Astrocyte (in vitro differentiated cells and primary cell): ENCODE results near the gene MAN1C1. TPM values are rescaled to one million over a fixed set of nuclear protein-coding genes. Genes with fewer than 3 reads are reported as not detected.

Experiments
- DNase-seq: peaks from one replicate; pipeline ENCODE4 v3.0.0-alpha.2; 2010; ENCODE audit warnings: low read depth
- FAIRE-seq: peaks from 2 replicates; lab custom pipeline; 2011; peaks lifted over from hg19 to GRCh38; lab: Jason Lieb, UNC
- H2AFZ ChIP-seq: 2 replicates; pipeline ENCODE4 v1.6.0; 2012; ENCODE audit warnings: low read depth, low read length, inconsistent platforms
- H3K27ac ChIP-seq: 2 replicates; pipeline ENCODE4 v1.5.1; 2011; ENCODE audit warnings: low read depth, low read length, inconsistent platforms
- H3K27me3 ChIP-seq: 2 replicates; pipeline ENCODE4 v1.6.0; 2011; ENCODE audit warnings: low read length, inconsistent platforms; ENCODE audit not compliant: insufficient read depth
- H3K36me3 ChIP-seq: 2 replicates; pipeline ENCODE4 v1.5.1; 2011; ENCODE audit warnings: low read length, inconsistent platforms; ENCODE audit not compliant: insufficient read depth
- H3K4me1 ChIP-seq: 2 replicates; pipeline ENCODE4 v1.5.1; 2011; ENCODE audit warnings: low read length, inconsistent platforms; ENCODE audit not compliant: insufficient read depth
- H3K4me2 ChIP-seq: 2 replicates; pipeline ENCODE4 v1.6.0; 2012; ENCODE audit warnings: low read length, inconsistent platforms
- H3K4me3 ChIP-seq: 2 replicates; pipeline ENCODE4 v1.5.1; 2011; ENCODE audit warnings: low read depth, mild to moderate bottlenecking, low read length, inconsistent platforms; ENCODE audit not compliant: insufficient read depth
- H3K79me2 ChIP-seq: 2 replicates; pipeline ENCODE4 v1.6.0; 2012; ENCODE audit warnings: mild to moderate bottlenecking, low read length, inconsistent platforms; ENCODE audit not compliant: insufficient read depth
- H3K9ac ChIP-seq: 2 replicates; pipeline ENCODE4 v1.6.0; 2012; ENCODE audit warnings: mild to moderate bottlenecking, low read length, inconsistent platforms
- H3K9me3 ChIP-seq: 2 replicates; pipeline ENCODE4 v1.5.1; 2012; ENCODE audit warnings: low read depth, mild to moderate bottlenecking, low read length, inconsistent platforms; ENCODE audit not compliant: insufficient read depth
- H4K20me1 ChIP-seq: 2 replicates; pipeline ENCODE4 v1.6.0; 2012; ENCODE audit warnings: low read length, inconsistent platforms; ENCODE audit not compliant: insufficient read depth
- H3K27ac Mint-ChIP-seq: one replicate; pipeline ENCODE4 v1.8.0; 2021; ENCODE audit warnings: mild to moderate bottlenecking, mixed read lengths; ENCODE audit not compliant: unreplicated experiment
- H3K27me3 Mint-ChIP-seq: one replicate; pipeline ENCODE4 v1.8.0; 2021; ENCODE audit warnings: low read depth, mixed read lengths; ENCODE audit not compliant: unreplicated experiment
- H3K36me3 Mint-ChIP-seq: one replicate; pipeline ENCODE4 v1.8.0; 2021; ENCODE audit warnings: low read depth, mixed read lengths; ENCODE audit not compliant: unreplicated experiment
- H3K4me1 Mint-ChIP-seq: one replicate; pipeline ENCODE4 v1.8.0; 2021; ENCODE audit warnings: low read depth, mixed read lengths; ENCODE audit not compliant: unreplicated experiment
- H3K4me3 Mint-ChIP-seq: one replicate; pipeline ENCODE4 v1.8.0; 2021; ENCODE audit warnings: mild to moderate bottlenecking, moderate library complexity, mixed read lengths; ENCODE audit not compliant: unreplicated experiment
- H3K9me3 Mint-ChIP-seq: one replicate; pipeline ENCODE4 v1.8.0; 2021; ENCODE audit warnings: mild to moderate bottlenecking, mixed read lengths; ENCODE audit not compliant: unreplicated experiment
- CTCF ChIP-seq: IDR thresholded peaks from 2 replicates; pipeline ENCODE4 v1.5.1; 2011; ENCODE audit warnings: low read depth, mild to moderate bottlenecking, inconsistent platforms, low read length, moderate library complexity; ENCODE audit not compliant: insufficient read depth
- EZH2 ChIP-seq: IDR thresholded peaks from 2 replicates; pipeline ENCODE4 v1.6.1; 2012; ENCODE audit warnings: mild to moderate bottlenecking, low read length, inconsistent platforms; ENCODE audit not compliant: insufficient read depth
- total RNA-seq: library from RNA; stranded (reverse); gene quantifications from 2 replicates; pipeline ENCODE4 v1.2.1, GENCODE V29; 2021

MAN1C1 gene
- total RNA-seq, 1 donor from 2014 or later = 0.86 TPM

- Histone ChIP-seq H4K20me1 (no peaks in the 10 kb centered on the region), H3K27me3 (peaks cover 11% of the 10 kb centered on the region), H3K27ac (no peak overlapping the region), H3K4me3 (no peak overlapping the region), H2AFZ (no peak overlapping the region), H3K4me2 (no peak overlapping the region), H3K36me3 (no peaks in the 10 kb centered on the region), H3K9ac (no peak overlapping the region), H3K79me2 (no peaks in the 10 kb centered on the region), H3K9me3 (no peaks in the 10 kb centered on the region), H3K4me1 (no peaks in the 10 kb centered on the region)
- Mint-ChIP-seq H3K27me3 (peaks cover 12% of the 10 kb centered on the region), H3K36me3 (no peaks in the 10 kb centered on the region), H3K27ac (no peak overlapping the region), H3K9me3 (no peaks in the 10 kb centered on the region), H3K4me3 (no peak overlapping the region), H3K4me1 (peaks cover 3% of the 10 kb centered on the region)
- TF ChIP-seq CTCF (no peak), EZH2 (no peak)
- DNase-seq (no peak), FAIRE-seq (no peak)
Measured at GRCh38 chr1:25664357-25665199, 48.0 kb downstream of the MAN1C1 start.

- H3K9me3 ChIP-seq = no peaks in the 10 kb centered on the region
- no peak overlapping the region for H3K27ac ChIP-seq
- no peak overlapping the region for H3K4me3 ChIP-seq
- no peaks in the 10 kb centered on the region for H3K4me1 ChIP-seq
- no peak overlapping the region for H3K4me3 Mint-ChIP-seq
- H3K27me3 ChIP-seq = peaks cover 11% of the 10 kb centered on the region
- H3K4me2 ChIP-seq = no peak overlapping the region
- FAIRE-seq (no peak), DNase-seq (no peak)
- H4K20me1 ChIP-seq = no peaks in the 10 kb centered on the region
- H2AFZ ChIP-seq = no peak overlapping the region
- H3K36me3 ChIP-seq = no peaks in the 10 kb centered on the region
- no peaks in the 10 kb centered on the region for H3K79me2 ChIP-seq
- H3K9me3 Mint-ChIP-seq = peaks cover 3% of the 10 kb centered on the region
- no peaks in the 10 kb centered on the region for H3K36me3 Mint-ChIP-seq
- H3K27me3 Mint-ChIP-seq = peaks cover 17% of the 10 kb centered on the region
- H3K9ac ChIP-seq = no peak overlapping the region
- H3K27ac Mint-ChIP-seq = no peak overlapping the region
- peaks cover 3% of the 10 kb centered on the region for H3K4me1 Mint-ChIP-seq
- no peak for TF ChIP-seq EZH2
- no peak for TF ChIP-seq CTCF
Measured at GRCh38 chr1:25666460-25666859, 49.9 kb downstream of the MAN1C1 start.
